BJ (cell line): ENCODE results near the gene TELO2. TPM values are rescaled to one million over a fixed set of nuclear protein-coding genes. Genes with fewer than 3 reads are reported as not detected.

Source experiments
- CTCF ChIA-PET: fragments of 350-600 bp; formaldehyde crosslinking; extraction: SDS; loops from one replicate; lab custom pipeline; 2021; ENCODE audit warnings: antibody characterized with exemption, inconsistent platforms; lab: Yijun Ruan, JAX
- POLR2A ChIA-PET: fragments of 300-600 bp; sonication (Branson Sonifier 250); formaldehyde crosslinking; extraction: SDS; loops from one replicate; lab custom pipeline; 2021; ENCODE audit warnings: antibody characterized with exemption; lab: Charles Lee
- DNase-seq: peaks from one replicate; pipeline ENCODE4 v3.0.0-alpha.2; 2011; ENCODE audit warnings: low read depth
- H3K27me3 ChIP-seq: 2 replicates; pipeline ENCODE4 v1.6.0; 2011; ENCODE audit warnings: low read length; ENCODE audit not compliant: control insufficient read depth, insufficient read depth
- H3K36me3 ChIP-seq: 2 replicates; pipeline ENCODE4 v1.5.1; 2011; ENCODE audit warnings: low read length; ENCODE audit not compliant: control insufficient read depth, insufficient read depth
- H3K4me3 ChIP-seq: 2 replicates; pipeline ENCODE4 v1.5.1; 2011; ENCODE audit warnings: low read depth, mild to moderate bottlenecking, control low read depth, low read length
- CTCF ChIP-seq: IDR thresholded peaks from 2 replicates; pipeline ENCODE4 v1.5.1; 2011; ENCODE audit warnings: low read depth, mild to moderate bottlenecking, control low read depth, inconsistent platforms, low read length, moderate library complexity; ENCODE audit not compliant: insufficient read depth
- polyA plus RNA-seq: library from polyadenylated mRNA; depleted of rRNA; stranded (reverse); fragments of >200 nt; gene quantifications from 2 replicates; pipeline ENCODE4 v1.2.3, GENCODE V29; 2011

The TELO2 gene
- polyA plus RNA-seq, 1 experiment: 15.9 TPM

- no peak for TF ChIP-seq CTCF
- Histone ChIP-seq H3K36me3 (peaks cover 31% of the 10 kb centered on the region), H3K27me3 (no peaks in the 10 kb centered on the region), H3K4me3 (no peak overlapping the region)
- ChIA-PET CTCF (no interaction called here), POLR2A (no interaction called here)
- DNase-seq: no peak
Measured at GRCh38 chr16:1450218-1450617, 42.9 kb upstream of the TELO2 start.

GRCh38 chr16:1450841-1451240 is 42.3 kb upstream of the TELO2 start:
- no peak for TF ChIP-seq CTCF
- POLR2A ChIA-PET: no interaction called here
- Histone ChIP-seq H3K27me3 (no peaks in the 10 kb centered on the region), H3K36me3 (peaks cover 32% of the 10 kb centered on the region), H3K4me3 (no peak overlapping the region)
- DNase-seq: no peak
- CTCF ChIA-PET: no interaction called here

GRCh38 chr16:1451702-1452392 is 41.3 kb upstream of the TELO2 start:
- POLR2A ChIA-PET: no interaction called here

GRCh38 chr16:1452530-1452929 is 40.6 kb upstream of the TELO2 start:
- H3K36me3 ChIP-seq: peaks cover 32% of the 10 kb centered on the region

More at GRCh38 chr16:1451702-1452392, 41.3 kb upstream of the TELO2 start:
- no peak for TF ChIP-seq CTCF
- CTCF ChIA-PET: no interaction called here
- H3K36me3 ChIP-seq: peaks cover 32% of the 10 kb centered on the region
- no peak overlapping the region for H3K4me3 ChIP-seq
- no peak for DNase-seq
- H3K27me3 ChIP-seq: no peaks in the 10 kb centered on the region

GRCh38 chr16:1453316-1453715 is 39.8 kb upstream of the TELO2 start:
- DNase-seq: no peak
- POLR2A ChIA-PET: no interaction called here
- CTCF ChIA-PET: no interaction called here
- peaks cover 33% of the 10 kb centered on the region for H3K36me3 ChIP-seq
- H3K4me3 ChIP-seq: no peak overlapping the region
- no peaks in the 10 kb centered on the region for H3K27me3 ChIP-seq
- no peak for TF ChIP-seq CTCF

More at GRCh38 chr16:1452530-1452929, 40.6 kb upstream of the TELO2 start:
- H3K4me3 ChIP-seq: no peak overlapping the region
- ChIA-PET POLR2A (no interaction called here), CTCF (interaction anchor here (0.6 kb wide), 1 partner anchor 27 kb away, joined by 3 read pairs; no protein-coding TSS in a partner anchor)
- H3K27me3 ChIP-seq: no peaks in the 10 kb centered on the region
- DNase-seq: no peak
- no peak for TF ChIP-seq CTCF
